ENCODE measurements around the gene CTNND2.

CTNND2 gene

DNA sequence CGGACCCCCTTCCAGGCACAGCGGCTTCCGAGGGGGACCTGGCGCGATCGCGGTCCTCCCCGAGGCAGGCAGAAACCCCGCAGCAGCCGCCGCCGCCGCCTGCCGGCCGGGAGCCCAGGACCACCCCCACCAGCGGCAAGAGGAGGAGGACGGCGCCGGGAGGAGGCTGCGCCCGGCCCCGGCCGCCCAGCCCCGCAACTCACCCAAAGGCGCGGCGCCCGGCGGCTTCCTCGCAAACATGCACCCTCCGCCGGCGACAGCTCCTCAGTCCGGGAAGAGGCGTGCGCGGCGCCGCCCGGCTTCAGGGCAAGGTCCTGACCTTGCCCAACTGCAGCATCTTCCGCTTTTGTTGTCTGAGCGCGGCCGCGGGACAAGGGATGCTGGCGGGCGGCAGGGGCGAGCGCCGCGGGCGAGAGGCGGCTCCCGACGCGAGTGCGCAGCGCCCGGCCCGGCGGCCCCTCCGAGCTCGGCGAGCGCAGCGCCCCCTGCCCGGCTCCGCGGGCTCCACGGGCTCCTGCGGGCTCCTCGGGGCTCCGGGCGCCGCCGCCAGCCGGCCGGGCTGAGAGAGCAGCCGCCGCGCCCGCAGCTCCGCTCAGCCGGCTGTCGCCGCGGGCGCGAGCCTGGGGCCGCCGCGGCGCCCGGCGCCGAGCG lies 507 bp downstream of the CTNND2 start:
- no peak overlapping the region for H3K4me3 ChIP-seq (ENCODE audit: low read depth, low read length)
- POLR2A ChIA-PET: no interaction called here
- TF ChIP-seq, protein P1, sequence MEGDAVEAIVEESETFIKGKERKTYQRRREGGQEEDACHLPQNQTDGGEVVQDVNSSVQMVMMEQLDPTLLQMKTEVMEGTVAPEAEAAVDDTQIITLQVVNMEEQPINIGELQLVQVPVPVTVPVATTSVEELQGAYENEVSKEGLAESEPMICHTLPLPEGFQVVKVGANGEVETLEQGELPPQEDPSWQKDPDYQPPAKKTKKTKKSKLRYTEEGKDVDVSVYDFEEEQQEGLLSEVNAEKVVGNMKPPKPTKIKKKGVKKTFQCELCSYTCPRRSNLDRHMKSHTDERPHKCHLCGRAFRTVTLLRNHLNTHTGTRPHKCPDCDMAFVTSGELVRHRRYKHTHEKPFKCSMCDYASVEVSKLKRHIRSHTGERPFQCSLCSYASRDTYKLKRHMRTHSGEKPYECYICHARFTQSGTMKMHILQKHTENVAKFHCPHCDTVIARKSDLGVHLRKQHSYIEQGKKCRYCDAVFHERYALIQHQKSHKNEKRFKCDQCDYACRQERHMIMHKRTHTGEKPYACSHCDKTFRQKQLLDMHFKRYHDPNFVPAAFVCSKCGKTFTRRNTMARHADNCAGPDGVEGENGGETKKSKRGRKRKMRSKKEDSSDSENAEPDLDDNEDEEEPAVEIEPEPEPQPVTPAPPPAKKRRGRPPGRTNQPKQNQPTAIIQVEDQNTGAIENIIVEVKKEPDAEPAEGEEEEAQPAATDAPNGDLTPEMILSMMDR (IDR thresholded peaks at IDR 0.05; ENCODE audit: insufficient read depth, low read length, missing control alignments): no peak
- no peak for DNase-seq (ENCODE audit: low read depth, low spot score)
- CTCF ChIA-PET: no interaction called here

DNA sequence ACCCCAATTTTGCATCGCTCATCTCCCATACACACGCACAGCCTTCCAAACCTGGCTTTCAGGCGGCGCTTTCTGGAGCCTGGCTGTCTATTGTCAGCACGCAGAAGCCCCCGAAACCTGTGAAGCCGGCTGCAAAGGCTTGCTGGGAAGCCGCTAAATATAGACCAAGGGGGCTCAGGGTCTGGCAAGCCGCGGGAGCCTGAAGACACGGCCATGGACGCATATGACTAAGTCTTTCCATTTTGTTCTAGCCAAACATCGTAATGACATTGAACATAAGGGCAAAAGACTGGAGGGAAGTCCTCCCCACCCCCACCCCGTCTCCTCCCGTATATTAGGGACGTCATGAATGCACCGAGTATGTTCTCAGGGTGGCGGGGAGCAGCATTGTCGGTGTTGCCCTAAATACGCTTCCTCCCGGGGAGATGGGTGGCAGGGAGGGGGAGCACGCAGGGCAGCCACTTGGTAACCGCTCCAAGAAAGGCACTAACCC lies 1.1 kb downstream of the CTNND2 start:
- H3K4me3 ChIP-seq (ENCODE audit: low read depth, low read length): no peak overlapping the region
- POLR2A ChIA-PET: no interaction called here
- DNase-seq (ENCODE audit: low read depth, low spot score): no peak
- TF ChIP-seq, protein P1 (IDR thresholded peaks at IDR 0.05; ENCODE audit: insufficient read depth, low read length, missing control alignments): no peak
- CTCF ChIA-PET: interaction anchor here (0.7 kb wide), 1 partner anchor 636 kb away, joined by 3 read pairs; no protein-coding TSS in a partner anchor

DNA sequence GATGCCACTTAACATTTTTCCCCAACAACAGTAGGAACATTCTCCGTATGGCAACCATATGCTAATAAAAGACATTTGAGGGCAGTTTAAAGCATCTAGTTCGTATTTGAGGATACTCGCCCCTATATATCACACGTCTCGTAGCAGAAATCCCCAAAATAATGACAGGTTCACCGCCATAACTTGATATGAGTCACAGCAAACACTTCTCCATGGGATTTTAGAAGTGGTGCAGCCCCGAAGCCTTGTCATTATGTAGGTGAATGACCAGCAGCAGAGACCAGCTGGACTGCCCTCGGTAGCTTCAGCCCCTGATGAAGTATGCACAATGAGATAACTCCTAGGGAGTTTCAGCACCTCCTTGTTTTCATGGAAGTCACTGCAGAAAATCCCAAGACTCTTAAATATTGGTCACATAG lies 2.0 kb downstream of the CTNND2 start:
- POLR2A ChIA-PET: no interaction called here
- CTCF ChIA-PET: no interaction called here
- TF ChIP-seq, protein P1 (IDR thresholded peaks at IDR 0.05; ENCODE audit: insufficient read depth, low read length, missing control alignments): no peak
- H3K4me3 ChIP-seq (ENCODE audit: low read depth, low read length): no peak overlapping the region
- DNase-seq (ENCODE audit: low read depth, low spot score): no peak

DNA sequence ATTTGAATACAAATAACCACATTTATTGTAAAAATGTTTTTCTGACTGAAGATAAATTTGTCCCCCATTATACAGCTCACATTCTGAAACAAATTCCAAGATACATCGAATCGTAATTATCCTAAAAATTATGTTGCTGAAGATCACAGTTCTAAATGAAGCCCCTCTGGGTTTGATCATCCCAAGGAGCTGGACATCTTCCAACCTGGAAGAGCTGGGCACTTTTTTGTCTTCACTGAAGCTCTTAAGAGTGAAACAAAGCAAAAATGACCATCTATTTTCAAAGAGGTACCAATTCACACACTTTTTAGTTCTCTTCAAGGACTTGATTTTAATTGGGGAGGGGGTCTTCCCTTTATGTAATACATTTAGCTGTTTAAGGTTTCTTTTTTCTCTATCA lies 5.5 kb downstream of the CTNND2 start:
- POLR2A ChIA-PET: no interaction called here
- CTCF ChIA-PET: no interaction called here
- TF ChIP-seq, protein P1 (IDR thresholded peaks at IDR 0.05; ENCODE audit: insufficient read depth, low read length, missing control alignments): no peak

DNA sequence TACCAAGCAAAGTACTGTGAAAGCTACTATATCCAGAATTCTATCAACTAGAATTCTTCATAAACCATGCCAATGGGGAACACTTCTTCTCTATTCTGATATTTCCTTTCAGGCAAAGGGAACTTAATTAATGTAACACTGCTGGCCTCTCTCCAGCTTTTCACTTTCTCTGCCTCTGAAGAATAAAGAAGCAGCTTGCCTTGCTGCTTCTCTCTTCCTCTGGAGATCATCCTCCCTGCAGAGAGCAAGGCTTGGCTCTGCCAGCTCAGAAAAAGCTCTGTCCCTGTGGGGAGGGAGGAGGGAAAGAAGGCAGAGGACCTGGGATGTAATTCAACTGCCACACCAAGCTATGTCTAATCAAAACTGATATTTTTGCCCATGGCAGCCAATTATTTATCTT lies 6.5 kb downstream of the CTNND2 start:
- POLR2A ChIA-PET: no interaction called here
- CTCF ChIA-PET: no interaction called here
- TF ChIP-seq, protein P1 (IDR thresholded peaks at IDR 0.05; ENCODE audit: insufficient read depth, low read length, missing control alignments): no peak
- H3K4me3 ChIP-seq (ENCODE audit: low read depth, low read length): no peak overlapping the region
- DNase-seq (ENCODE audit: low read depth, low spot score): no peak

More for the DNA sequence above, 5.5 kb downstream of the CTNND2 start:
- DNase-seq (ENCODE audit: low read depth, low spot score): no peak
- no peak overlapping the region for H3K4me3 ChIP-seq (ENCODE audit: low read depth, low read length)

DNA sequence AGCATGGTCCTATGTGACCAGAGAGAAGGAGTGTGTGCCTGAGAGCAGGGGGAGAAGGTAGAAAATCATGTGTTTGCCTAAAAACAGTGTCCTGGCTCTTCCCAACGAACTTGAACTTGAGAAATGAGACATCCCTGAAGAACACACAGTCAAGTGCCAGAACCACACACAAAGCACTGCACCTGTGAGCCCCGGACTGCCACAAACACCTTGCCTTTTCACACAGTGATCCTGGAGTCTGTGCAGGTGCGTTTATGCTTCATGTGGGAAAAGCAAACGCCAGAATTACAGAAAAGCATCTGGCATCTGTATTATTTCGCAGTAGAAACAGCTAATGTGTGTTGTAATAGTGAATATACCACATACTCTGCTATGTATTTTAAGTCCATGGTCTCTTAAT lies 9.3 kb downstream of the CTNND2 start:
- ChIA-PET CTCF (no interaction called here), POLR2A (no interaction called here)
- no peak for DNase-seq (ENCODE audit: low read depth, low spot score)
- TF ChIP-seq, protein P1 (IDR thresholded peaks at IDR 0.05; ENCODE audit: insufficient read depth, low read length, missing control alignments): no peak
- no peak overlapping the region for H3K4me3 ChIP-seq (ENCODE audit: low read depth, low read length)
